ENCODE measurements around the gene KBTBD4. TPM values are rescaled to one million over a fixed set of nuclear protein-coding genes. Genes with fewer than 3 reads are reported as not detected.
A peak's percentile ranks its signal among the peaks of the same experiment; 100 is the strongest.
"Not testable (repeated sequence)": the region's sequence is repeated elsewhere in the genome, so short reads cannot be mapped to it uniquely, and the experiment has no call there.

KBTBD4 gene
- polyA plus RNA-seq, 3 donors: 2.8 to 16.9 (median 13.8) TPM

- Histone ChIP-seq H3K4me3 (replicated peaks in 1 of 3; ENCODE audit: low read depth in 2 of 3, low read length in 3 of 3) (peak overlapping the region in 2 of 3 experiments; percentile 92 to 96), H3K9ac (ENCODE audit: insufficient read depth, low read length, poor library complexity, severe bottlenecking) (peak overlapping the region; percentile 5), H3K9me3 (replicated peaks in 1 of 2; ENCODE audit: control insufficient read depth in 1 of 2, insufficient read depth in 1 of 2, low read length in 2 of 2) (no peaks in the 10 kb centered on the region), H4K20me1 (ENCODE audit: insufficient read depth, low read length) (peaks cover 31% of the 10 kb centered on the region), H3K36me3 (replicated peaks in 1 of 2; ENCODE audit: control insufficient read depth in 1 of 2, insufficient read depth in 2 of 2, low read length in 2 of 2) (peaks cover 0 to 2% of the 10 kb centered on the region in 2 donors), H3K4me1 (ENCODE audit: control insufficient read depth in 1 of 2, insufficient read depth in 2 of 2, low read length in 2 of 2) (peaks cover 58 to 68% of the 10 kb centered on the region in 2 donors), H3K4me2 (replicated peaks; ENCODE audit: extremely low read depth, low read length, poor library complexity, severe bottlenecking) (peak overlapping the region; percentile 95), H3K27ac (ENCODE audit: low read depth in 1 of 2, low read length in 2 of 2) (peak overlapping the region; percentile 94 to 98), H3K27me3 (ENCODE audit: control insufficient read depth in 2 of 2, insufficient read depth in 2 of 2, low read length in 2 of 2) (no peaks in the 10 kb centered on the region), H2AFZ (ENCODE audit: insufficient read depth, low read depth, low read length, poor library complexity, severe bottlenecking) (no peak overlapping the region), H3K79me2 (ENCODE audit: insufficient read depth, low read length) (peaks cover 80% of the 10 kb centered on the region)
- Mint-ChIP-seq H3K9me3 (peaks cover 0 to 2% (median 0%) of the 10 kb centered on the region in 7 donors), H3K4me3 (peak overlapping the region; percentile 83 to 98), H3K27me3 (ENCODE audit: low read depth in 3 of 3) (no peaks in the 10 kb centered on the region), H3K27ac (peak overlapping the region; percentile 95 to 99 (median 99)), H3K4me1 (peaks cover 49% of the 10 kb centered on the region), H3K36me3 (peaks cover 11% of the 10 kb centered on the region in 2 donors)
- 98% methylated on average over 5 of the region's 10 CpGs for WGBS (ENCODE audit: insufficient coverage)
- TF ChIP-seq CTCF (IDR thresholded peaks at IDR 0.05): no peak
- peak; percentile 69 to 92 (median 82) for DNase-seq
- intact Hi-C loops (cut with micrococcal nuclease): loop anchor here (5.0 kb wide), 3 partner anchors 33 to 53 kb away; no protein-coding TSS in a partner anchor
Measured at GRCh38 chr11:47550288-47551047, 28.3 kb downstream of the KBTBD4 start.

GRCh38 chr11:47546274-47546673 lies 32.5 kb downstream of the KBTBD4 start:
- Histone ChIP-seq H3K27ac (ENCODE audit: low read depth in 1 of 2, low read length in 2 of 2) (peak overlapping the region in 1 of 2 donors; percentile 81), H3K4me1 (ENCODE audit: control insufficient read depth in 1 of 2, insufficient read depth in 2 of 2, low read length in 2 of 2) (peaks cover 43 to 46% of the 10 kb centered on the region in 2 donors), H3K36me3 (replicated peaks in 1 of 2; ENCODE audit: control insufficient read depth in 1 of 2, insufficient read depth in 2 of 2, low read length in 2 of 2) (peaks cover 2 to 10% of the 10 kb centered on the region in 2 donors), H3K79me2 (ENCODE audit: insufficient read depth, low read length) (peaks cover 100% of the 10 kb centered on the region), H4K20me1 (ENCODE audit: insufficient read depth, low read length) (peaks cover 73% of the 10 kb centered on the region)
- H3K36me3 Mint-ChIP-seq: peaks cover 13 to 22% of the 10 kb centered on the region in 2 donors
- peak overlapping the region in 5 of 7 donors; percentile 33 to 98 (median 54) for H3K27ac Mint-ChIP-seq
- intact Hi-C loops (cut with micrococcal nuclease); H3K4me2 ChIP-seq (replicated peaks; ENCODE audit: extremely low read depth, low read length, poor library complexity, severe bottlenecking); H3K27me3 Mint-ChIP-seq (ENCODE audit: low read depth in 3 of 3); H3K27me3 ChIP-seq (ENCODE audit: control insufficient read depth in 2 of 2, insufficient read depth in 2 of 2, low read length in 2 of 2); H2AFZ ChIP-seq (ENCODE audit: insufficient read depth, low read depth, low read length, poor library complexity, severe bottlenecking); DNase-seq; H3K9ac ChIP-seq (ENCODE audit: insufficient read depth, low read length, poor library complexity, severe bottlenecking); H3K9me3 ChIP-seq (replicated peaks in 1 of 2; ENCODE audit: control insufficient read depth in 1 of 2, insufficient read depth in 1 of 2, low read length in 2 of 2); H3K4me3 ChIP-seq (replicated peaks in 1 of 3; ENCODE audit: low read depth in 2 of 3, low read length in 3 of 3); H3K9me3 Mint-ChIP-seq; H3K4me3 Mint-ChIP-seq: not testable (repeated sequence)
- peaks cover 49% of the 10 kb centered on the region for H3K4me1 Mint-ChIP-seq
- WGBS (ENCODE audit: insufficient coverage): 86% methylated on average over 5 of the region's 7 CpGs
